ENCODE measurements around the gene AKT1S1. TPM values are rescaled to one million over a fixed set of nuclear protein-coding genes. Genes with fewer than 3 reads are reported as not detected.

AKT1S1 gene
- total and polyA plus RNA-seq, 2 donors (not counting 3 experiments of a cell fraction or from before 2014, with no cell fraction given): 64.2 to 68.3 TPM

DNA sequence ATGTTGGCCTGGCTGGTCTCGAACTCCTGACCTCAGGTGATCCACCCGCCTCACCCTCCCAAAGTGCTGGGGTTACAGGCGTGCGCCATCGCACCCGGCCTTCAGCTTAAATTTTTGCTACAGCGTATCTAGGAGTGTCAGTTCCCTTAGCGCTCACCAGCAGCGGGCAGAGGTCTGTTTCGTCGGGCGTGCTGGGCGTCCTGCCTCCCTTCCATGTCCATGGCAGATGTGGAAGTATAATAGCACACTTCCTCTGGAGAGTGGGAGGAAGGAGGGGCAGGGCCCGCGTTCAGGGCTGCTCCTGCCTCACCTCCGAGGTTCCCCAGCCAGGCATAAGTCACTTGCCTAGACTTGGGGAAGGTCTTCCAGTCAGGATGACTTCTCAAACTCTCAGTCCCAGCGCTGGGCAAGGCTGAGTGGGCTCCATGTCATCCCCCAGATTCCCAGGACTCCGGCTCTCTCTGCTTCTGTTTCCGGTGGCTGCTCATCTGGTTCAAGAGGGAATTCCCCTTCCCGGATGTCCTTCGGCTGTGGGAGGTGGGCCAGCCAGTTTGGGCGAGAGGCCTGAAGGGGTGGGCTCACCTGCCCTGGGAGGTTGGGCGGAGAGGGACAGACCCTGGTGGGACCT is 10.0 kb upstream of the AKT1S1 start:
- no peaks in the 10 kb centered on the region for H4K20me1 ChIP-seq (replicated peaks; ENCODE audit: control insufficient read depth, extremely low read depth, insufficient read depth, low read length)
- peaks cover 16 to 25% of the 10 kb centered on the region in 2 experiments for H3K36me3 ChIP-seq (ENCODE audit: control insufficient read depth in 2 of 2, extremely low read depth in 1 of 2, insufficient read depth in 2 of 2, low read length in 2 of 2)
- ChIA-PET CTCF (no interaction called here), POLR2A (no interaction called here)
- DNase-seq (ENCODE audit: low read depth, low spot score) (no peak), FAIRE-seq (no peak)
- no peak overlapping the region for H2AFZ ChIP-seq (ENCODE audit: low read depth, low read length)
- no peak overlapping the region for H3K27ac ChIP-seq (ENCODE audit: insufficient read depth, low read depth, low read length)
- no peak overlapping the region for H3K4me3 ChIP-seq (replicated peaks in 1 of 3; ENCODE audit: insufficient read depth in 1 of 3, low read depth in 1 of 3, low read length in 3 of 3)
- H3K4me1 ChIP-seq (ENCODE audit: control insufficient read depth, extremely low read depth, insufficient read depth, low read length): peaks cover 3% of the 10 kb centered on the region
- no peak overlapping the region for H3K4me2 ChIP-seq (ENCODE audit: insufficient read depth, low read length)
- H3K9ac ChIP-seq (replicated peaks; ENCODE audit: extremely low read depth, insufficient read depth, low read length): no peak overlapping the region
- H3K9me3 ChIP-seq (replicated peaks; ENCODE audit: control insufficient read depth, insufficient read depth, low read length): no peaks in the 10 kb centered on the region
- no peaks in the 10 kb centered on the region for H3K27me3 ChIP-seq (ENCODE audit: control insufficient read depth in 2 of 2, insufficient read depth in 2 of 2, low read length in 2 of 2)
- no peaks in the 10 kb centered on the region for H3K9me1 ChIP-seq (replicated peaks; ENCODE audit: control insufficient read depth, extremely low read depth, insufficient read depth, low read length)
- no peaks in the 10 kb centered on the region for H3K79me2 ChIP-seq (ENCODE audit: control insufficient read depth, insufficient read depth, low read length)
- intact Hi-C loops (cut with micrococcal nuclease): no loop called here
- TF ChIP-seq MYC (IDR thresholded peaks at IDR 0.05; ENCODE audit: low read depth, low read length) (no peak), GATA2 (IDR thresholded peaks at IDR 0.05; ENCODE audit: insufficient read depth, insufficient read length, low read depth, low read length) (no peak), POLR2AphosphoS5 (IDR thresholded peaks at IDR 0.05; ENCODE audit: insufficient read depth, low read depth, low read length) (no peak), FOS (IDR thresholded peaks at IDR 0.05; ENCODE audit: borderline replicate concordance, insufficient read depth, low read length) (no peak), EZH2 (IDR thresholded peaks at IDR 0.05; ENCODE audit: borderline replicate concordance, low read depth, low read length, severe bottlenecking) (no peak), CTCF (IDR thresholded peaks at IDR 0.05; ENCODE audit: extremely low read depth in 1 of 2, insufficient read depth in 1 of 2, low read depth in 1 of 2, low read length in 2 of 2) (no peak), JUN (IDR thresholded peaks at IDR 0.05; ENCODE audit: borderline replicate concordance, insufficient read depth, insufficient read length, low read depth) (no peak), POLR2A (IDR thresholded peaks at IDR 0.05; ENCODE audit: low read depth, low read length) (no peak)
- BruUV-seq (replicated peaks): no TSS peak
- dilution Hi-C loops (cut with MboI; ENCODE audit: extremely low pct_ligation_motif_present, low sequenced_read_pairs): no loop called here

All from endothelial cell of umbilical vein (primary cell).